HG03097 (cell line): ENCODE measurements around the gene GARS1.

Source experiments
- ATAC-seq: cut with Tn5 transposase; IDR thresholded peaks from one replicate; pipeline ENCODE4 v1.9.1; 2021; ENCODE audit not compliant: unreplicated experiment, low FRiP score

Gene GARS1, protein sequence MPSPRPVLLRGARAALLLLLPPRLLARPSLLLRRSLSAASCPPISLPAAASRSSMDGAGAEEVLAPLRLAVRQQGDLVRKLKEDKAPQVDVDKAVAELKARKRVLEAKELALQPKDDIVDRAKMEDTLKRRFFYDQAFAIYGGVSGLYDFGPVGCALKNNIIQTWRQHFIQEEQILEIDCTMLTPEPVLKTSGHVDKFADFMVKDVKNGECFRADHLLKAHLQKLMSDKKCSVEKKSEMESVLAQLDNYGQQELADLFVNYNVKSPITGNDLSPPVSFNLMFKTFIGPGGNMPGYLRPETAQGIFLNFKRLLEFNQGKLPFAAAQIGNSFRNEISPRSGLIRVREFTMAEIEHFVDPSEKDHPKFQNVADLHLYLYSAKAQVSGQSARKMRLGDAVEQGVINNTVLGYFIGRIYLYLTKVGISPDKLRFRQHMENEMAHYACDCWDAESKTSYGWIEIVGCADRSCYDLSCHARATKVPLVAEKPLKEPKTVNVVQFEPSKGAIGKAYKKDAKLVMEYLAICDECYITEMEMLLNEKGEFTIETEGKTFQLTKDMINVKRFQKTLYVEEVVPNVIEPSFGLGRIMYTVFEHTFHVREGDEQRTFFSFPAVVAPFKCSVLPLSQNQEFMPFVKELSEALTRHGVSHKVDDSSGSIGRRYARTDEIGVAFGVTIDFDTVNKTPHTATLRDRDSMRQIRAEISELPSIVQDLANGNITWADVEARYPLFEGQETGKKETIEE

DNA sequence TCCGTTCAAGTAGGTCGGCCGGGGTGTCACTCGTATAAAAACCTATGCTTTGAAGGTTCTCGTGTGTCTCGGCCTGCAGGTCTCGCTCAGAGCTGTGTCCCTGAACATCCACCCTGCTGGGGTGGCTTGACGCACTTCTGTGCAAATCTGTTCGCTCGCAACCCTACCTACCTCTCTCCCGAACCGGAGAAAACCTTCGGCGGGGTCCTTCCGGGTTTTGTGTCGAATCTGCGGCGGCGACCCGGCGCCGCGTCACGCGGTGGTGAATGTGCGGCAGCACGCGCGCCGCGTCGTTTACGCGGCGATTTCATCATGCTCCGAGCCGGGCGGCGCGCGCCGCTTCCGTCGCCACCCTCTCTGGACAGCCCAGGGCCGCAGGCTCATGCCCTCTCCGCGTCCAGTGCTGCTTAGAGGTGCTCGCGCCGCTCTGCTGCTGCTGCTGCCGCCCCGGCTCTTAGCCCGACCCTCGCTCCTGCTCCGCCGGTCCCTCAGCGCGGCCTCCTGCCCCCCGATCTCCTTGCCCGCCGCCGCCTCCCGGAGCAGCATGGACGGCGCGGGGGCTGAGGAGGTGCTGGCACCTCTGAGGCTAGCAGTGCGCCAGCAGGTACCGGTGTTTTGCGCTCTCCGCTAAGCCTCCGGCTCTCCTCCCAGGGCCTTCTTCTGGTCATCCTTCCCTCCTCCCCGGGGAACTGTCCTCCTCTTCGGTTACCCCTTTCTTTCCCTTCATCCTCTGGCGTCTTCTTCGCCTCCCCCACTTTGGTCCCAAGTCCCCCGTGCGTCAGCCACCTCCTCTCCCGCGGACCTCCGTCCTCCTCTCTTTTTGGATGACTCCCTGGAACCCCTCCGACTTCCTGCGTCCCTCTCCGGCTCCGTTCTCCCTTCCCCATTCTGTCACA is at the start of gene GARS1:
Gene GARS1 (plus strand): TSS at position 339 of the 896 bp plus-strand sequence. CDS start 44 bp downstream, at position 383.
- peak; percentile 85 for ATAC-seq

DNA sequence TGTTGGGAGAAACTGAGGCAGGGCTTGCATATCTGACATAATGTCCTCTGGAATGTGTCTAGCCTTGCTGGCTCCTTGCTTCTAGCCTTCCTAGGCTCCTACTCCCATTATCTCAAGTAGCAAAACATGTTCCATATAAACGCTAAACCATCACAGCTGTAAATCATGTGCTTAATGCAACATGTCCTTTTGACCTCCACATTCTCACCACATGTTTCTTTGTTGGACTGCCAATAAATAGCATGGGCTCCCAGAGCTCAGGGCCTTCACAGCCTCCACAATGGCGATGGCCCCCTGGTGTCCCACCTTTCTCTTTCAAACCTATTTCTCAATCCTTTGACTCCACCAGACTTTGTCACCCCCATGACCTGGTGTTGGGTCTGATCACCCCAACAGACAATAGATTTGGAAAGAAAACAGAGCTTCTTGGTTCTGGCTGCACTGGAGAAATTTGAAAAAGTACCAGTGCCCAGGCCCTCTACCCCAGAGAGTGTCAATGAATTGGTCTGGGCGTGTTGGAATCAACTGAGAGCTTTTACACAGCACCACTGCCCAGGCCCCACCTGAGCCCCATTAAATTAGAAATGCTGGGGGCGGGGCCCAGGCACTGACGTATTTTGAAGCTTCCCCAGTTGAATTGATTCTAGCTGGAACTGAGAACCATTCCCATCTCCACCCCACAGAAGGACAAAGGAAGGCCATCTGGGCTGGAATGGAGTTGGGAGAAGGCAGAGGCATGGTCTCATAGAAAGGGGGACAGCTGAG is 48.7 kb upstream of the GARS1 start:
- no peak for ATAC-seq

DNA sequence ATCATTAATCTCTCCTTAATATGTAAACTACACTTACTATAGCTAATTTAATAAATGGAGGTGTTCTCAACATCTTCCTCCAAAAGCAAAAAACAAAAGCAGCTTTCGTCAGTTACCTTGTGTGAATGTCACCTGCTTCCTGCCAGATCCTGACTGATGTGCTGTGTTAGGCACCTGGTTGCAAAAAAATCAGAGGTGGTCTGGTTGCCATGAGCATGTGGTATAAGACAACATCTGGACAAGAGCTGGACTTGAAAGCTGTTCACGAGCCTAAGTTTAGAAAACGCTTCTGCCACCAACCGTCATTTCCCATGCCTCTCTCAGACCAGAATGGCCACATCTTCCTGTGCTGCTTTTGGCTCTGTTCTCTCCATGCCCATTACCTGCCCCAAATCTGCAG is 48.1 kb upstream of the GARS1 start:
- no peak for ATAC-seq

DNA sequence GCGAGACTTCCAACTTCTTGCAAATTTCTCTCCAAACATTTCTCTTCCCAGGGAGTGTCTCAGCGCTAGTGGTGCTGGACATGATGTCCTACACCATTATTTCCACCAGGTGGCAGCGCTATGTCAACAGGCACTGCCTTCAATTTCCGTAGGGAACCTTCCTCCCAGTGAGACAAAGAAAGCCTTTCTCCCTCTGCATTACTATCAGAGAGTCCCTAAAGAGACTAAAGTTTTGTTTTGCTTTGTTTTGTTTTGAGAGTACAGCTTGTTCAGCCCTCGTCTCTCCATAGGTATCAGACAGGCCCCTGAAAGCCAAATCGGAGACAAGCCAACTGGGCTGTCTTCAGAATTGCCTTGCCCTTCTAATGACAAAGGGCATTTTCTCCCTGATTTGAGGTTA is 45.8 kb upstream of the GARS1 start:
- peak; percentile 57 for ATAC-seq

DNA sequence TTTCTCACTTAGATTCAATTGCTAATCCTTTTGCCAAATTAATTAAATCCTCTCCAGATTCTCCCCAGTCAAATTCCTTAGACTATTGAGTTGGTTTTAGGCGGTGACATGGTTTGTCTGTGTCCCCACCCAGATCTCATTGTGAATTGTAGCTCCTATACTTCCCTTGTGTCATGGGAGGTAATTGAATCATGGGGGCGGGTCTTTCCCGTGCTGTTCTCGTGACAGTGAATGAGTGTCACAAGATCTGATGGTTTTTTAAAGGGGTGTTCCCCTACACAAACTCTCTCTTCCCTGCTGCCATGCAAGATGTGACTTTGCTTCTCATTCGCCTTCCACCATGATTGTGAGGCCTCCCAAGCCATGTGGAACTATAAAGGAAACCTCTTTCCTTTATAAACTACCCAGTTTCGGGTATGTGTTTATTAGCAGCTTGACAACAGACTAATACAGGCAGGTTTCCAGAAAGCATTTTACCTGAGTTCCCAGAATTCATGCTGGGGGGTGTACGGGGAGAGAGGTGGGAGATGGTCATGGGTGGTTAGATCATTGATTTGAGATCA is 44.7 kb upstream of the GARS1 start:
- ATAC-seq: no peak

DNA sequence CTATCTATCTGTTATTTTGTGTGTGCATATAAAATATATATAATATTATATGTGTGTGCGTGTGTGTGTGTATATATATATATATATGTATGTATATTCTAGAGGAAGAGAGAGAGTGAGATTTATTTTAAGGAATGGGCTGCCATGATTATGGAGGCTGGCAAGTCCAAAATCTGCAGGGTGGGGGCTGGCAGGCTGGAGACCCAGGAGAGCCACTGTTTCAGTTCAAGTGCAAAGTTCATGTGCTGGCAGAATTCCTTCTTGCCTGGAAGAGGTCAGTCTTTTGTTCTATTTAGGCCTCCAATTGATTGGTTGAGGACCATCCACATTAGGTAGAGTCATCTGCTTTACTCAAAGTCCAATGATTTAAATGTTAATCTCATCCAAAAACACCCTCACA is 42.3 kb upstream of the GARS1 start:
- ATAC-seq: no peak

DNA sequence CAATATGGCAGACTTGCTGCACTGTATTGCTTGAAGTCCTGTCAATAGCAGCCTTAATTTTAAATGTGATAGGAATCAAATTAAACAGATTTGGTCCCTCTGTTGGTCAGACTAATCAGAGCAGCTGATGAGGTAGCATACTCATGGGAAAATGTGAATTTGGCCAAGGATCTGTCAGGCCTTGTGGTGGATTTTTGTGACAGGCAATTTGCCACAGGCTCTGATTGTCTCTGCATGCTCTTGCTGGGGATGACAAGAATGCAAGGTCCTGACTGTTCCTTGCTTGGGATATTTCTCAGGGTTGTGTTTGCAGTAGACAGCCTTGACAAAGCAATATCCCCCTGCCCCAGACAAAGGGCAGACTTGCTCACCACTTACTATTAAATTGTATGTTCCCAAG is 41.5 kb upstream of the GARS1 start:
- no peak for ATAC-seq

DNA sequence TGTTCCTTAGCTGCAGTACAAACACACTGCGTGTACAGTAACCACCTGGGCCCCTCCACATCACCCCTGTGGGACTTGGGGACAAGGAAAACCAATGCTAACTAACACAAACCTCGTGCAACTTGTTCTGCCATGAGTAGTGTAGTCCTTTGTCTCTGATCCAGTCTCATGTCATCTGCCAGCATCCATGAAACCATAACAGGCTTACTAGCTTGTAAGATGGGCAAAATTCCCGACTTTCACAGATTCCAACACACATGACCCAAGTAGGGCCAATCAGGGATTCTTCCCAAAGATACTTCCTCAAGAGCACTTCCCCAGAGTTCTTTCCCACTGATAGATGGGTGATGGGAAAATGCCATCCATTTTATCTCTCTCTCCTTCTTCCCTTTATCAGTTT is 41.1 kb upstream of the GARS1 start:
- no peak for ATAC-seq

DNA sequence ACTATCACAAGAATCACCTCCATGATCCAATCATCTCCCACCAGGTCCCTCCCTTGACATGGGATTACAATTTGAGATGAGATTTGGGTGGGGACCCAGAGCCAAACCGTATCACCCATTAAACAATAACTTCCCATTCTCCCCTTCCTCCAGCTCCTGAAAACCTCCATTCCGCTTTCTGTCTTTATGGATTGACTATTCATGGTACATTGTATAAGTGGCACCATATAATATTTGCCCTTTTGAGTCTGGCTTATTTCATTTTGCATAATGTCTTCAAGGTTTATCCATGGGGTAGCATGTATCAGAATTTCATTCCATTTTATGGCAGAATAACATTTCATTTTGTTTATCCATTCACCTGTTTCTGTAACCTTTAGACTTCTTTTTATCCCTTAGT is 39.2 kb upstream of the GARS1 start:
- ATAC-seq: no peak

DNA sequence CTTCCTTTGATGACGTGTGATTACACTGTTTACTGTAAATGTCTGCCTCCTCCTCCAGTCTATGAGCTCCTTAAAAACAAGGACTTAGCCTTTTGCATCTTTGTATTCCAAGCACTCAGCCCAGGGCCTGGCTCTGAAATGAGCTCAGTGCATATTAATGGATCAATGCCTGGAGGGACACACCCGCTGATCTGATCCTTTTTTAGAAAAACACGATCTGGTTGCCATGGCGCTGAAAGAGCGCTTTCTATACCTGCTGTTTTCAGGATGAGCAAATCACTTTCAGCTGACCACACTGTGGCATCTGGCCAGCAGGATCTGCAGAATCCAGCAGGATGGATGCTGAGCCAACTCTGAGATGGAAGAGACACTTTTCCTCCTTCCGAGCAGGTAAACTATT is 37.8 kb upstream of the GARS1 start:
- no peak for ATAC-seq

DNA sequence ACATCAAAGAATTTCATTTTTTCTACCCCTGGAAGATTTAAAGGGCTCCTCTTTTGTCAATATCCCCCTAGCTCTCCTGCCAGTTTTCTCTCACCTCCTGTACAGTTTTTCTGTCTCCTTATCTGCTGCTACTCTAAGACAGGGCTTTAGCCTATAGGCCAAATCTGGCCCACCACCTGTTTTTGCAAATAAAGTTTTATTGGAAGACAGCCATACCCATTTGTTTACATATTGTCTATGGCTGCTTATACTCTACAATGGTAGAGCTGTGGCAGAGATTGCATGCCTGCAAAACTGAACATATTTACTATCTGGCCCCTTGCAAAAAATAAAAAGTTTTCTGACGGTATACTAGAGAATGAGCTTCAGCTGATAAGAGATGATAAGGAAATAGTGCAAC is 37.4 kb upstream of the GARS1 start:
- ATAC-seq: no peak

DNA sequence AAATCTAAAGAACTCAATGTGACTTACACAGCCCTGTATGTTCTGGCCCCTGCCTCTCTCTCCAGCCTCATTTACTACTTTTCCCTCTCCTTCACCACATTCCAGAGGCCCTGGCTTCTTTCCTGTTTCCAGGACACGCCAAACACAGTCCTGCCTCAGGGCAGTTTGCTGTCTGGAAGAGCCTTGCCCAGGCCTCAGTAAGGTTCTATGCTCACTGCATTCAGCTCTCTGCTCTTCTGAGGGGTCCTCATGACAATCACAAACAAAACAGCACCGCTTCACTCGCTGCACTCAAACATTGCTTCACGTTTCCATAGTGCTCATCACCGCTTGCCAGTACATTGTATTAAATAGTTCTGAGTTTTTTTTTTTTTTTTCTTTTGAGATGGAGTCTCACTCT is 35.1 kb upstream of the GARS1 start:
- ATAC-seq: no peak

DNA sequence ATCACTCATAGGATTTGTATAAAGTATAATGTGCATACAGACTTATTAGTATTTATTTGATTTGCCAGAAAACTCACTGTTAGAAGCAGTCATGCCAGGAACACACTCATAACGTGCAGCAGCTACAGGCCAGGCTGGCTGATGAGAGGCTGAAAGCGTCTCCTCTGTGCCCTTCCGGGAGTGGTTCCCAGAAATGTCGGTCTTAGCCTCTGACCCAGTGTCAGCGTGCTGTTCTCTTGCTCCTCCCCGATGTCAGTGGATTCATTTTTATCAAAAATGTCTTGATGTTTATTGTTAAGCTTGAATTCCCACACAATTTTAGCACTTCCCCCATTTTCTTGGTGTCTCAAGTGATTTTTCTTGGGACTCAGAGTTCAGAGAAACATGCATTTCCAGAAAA is 33.3 kb upstream of the GARS1 start:
- no peak for ATAC-seq

DNA sequence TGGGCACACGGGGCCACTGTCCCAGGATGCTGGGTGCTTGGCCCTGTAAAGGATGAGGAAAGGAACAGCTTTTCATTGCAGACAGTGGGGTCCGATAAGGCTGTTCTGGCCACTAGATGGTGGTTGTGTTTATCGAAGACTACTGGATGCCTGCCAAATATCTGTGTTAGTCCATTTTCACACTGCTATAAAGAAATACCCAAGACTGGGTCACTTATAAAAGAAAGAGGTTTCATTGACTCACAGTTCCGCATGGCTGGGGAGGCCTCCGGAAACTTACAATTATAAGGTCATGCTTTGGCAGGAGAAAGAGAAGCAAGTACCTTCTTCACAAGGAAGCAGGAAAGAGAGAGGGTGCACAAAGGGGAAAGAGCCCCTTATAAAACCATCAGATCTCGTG is 32.2 kb upstream of the GARS1 start:
- no peak for ATAC-seq

DNA sequence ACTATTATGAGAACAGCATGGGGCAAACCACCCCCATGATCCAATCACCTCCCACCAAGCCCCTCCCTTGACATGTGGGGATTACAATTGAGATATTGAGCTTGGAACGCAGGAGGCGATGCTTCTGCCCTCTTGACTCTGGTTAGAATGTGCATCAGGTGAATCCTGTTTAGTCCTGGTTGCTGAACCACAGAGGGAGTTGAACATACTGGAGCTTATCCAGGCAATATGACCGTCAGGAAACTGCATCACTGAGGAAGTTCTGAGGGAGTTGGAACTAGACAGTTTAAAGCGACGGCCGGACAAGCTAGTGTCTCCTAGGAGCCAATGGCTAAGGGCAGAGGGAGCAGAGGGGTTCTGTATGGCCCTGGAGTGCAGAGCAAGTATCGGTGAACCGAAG is 31.8 kb upstream of the GARS1 start:
- ATAC-seq: no peak

DNA sequence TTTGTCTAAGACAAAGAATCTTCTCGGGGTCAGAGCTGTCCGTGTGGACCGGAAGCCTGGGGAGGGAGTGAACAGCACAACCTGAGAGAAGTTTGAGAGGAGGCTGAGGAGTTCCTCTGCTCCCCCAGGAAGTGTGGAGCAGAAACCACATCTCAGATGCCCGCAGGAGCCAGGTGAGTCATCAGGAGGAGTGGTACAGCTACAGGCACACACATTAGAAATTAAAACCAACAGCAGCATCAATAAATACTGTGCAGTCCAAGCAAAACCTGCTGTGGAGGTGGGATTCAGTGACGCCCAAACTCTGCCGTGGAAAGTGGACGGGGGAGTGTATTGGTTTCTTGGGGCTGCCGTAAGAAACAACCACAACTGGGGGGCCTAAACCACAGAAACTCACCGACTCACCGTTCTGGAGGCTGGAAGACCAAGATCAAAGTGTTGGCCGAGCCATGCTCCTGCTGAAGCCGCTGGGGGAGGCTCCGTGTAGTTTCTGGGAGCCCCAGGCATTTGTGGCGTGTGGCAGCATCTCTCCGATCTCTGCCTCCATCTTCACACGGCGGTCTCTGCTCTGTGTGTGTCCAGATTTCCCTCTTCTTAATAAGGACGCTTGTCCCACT is 31.2 kb upstream of the GARS1 start:
- ATAC-seq: no peak

DNA sequence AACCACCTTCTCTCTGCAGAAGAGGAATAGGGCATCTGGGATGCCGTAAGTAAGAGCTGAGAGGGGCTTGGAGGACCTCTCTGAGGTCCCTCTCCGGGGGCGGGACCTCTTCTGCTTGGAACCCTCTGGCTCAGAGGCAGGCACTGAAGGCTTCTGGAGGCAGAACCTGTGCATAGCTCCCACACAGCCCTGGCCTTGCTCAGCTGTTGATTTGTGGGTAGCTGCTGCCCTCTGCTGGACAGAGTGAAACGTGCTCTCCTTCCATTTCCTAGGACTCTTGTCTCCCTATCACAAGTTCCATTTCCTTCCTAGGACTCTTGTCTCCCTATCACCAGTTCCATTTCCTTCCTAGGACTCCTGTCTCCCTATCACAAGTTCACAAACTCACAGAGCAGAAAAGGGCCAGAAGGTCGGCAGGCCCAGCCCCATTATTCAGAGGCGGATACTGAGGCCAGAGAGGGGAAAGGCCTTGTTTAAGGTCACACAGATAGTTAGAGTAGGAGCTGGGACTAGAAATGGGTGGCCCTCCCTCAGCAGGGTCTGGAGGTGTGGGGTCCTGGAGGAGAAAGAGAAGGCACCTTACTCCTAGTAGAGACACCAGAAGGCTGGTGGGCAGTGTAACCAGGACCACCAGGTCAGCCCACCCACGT is 30.3 kb upstream of the GARS1 start:
- peak; percentile 56 for ATAC-seq

DNA sequence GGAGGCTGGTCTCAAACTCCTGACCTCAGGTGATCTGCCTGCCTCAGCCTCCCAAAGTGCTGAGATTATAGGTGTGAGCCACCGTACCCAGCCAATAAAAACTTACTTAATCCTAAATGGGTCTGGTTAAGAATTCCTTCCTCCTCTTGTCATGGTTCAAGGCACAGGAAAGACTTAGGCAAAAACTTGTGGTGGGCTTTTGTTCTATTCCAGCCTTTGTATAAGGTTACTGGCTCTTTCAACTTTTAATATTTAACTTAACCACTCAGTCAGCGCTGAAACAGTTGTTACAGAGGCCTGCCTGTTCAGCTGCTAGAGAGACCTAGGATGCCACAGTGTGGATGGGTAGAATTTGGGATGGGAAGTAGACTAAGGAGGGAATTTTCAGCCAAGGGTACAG is 28.1 kb upstream of the GARS1 start:
- ATAC-seq: no peak

DNA sequence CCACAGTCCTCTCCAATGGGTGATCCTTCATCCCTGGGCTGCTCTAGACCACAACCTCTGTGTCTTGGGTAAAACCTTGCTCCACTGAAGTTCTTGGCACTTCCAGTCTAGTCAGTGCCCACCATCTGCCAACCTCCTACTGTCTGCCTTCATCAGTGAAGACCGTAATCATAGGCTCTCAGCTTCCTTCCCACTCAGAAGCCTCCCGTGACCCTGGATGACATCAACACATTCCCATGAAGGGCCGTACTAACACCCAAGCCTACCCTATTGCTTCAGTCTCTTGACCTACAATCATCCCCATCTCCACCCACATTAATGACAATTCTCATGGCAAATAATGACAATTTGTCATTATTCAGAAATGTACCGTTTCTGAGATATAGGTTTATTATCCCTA is 27.6 kb upstream of the GARS1 start:
- ATAC-seq: no peak
